Neutrophil (primary cell): ENCODE data around the gene FCHSD2.

ENCODE experiments used
- H3K27ac ChIP-seq: fragments of 200-600 bp; sonication (generic); 2 replicates; pipeline ENCODE4 v1.5.1; 2016; ENCODE audit warnings: mild to moderate bottlenecking, moderate library complexity
- H3K27me3 ChIP-seq: fragments of 200-600 bp; sonication (generic); 2 replicates; pipeline ENCODE4 v1.6.0; 2016; ENCODE audit warnings: mild to moderate bottlenecking
- H3K36me3 ChIP-seq: fragments of 200-600 bp; sonication (generic); 2 replicates; pipeline ENCODE4 v1.5.1; 2017
- H3K4me1 ChIP-seq, 2 experiments: fragments of 200-600 bp in 1 of 2; sonication (generic) in 1 of 2; 1 replicate in 1 of 2; 2 replicates in 1 of 2; pipeline versions ENCODE4 v1.5.1 to v1.6.1; 2013 to 2016; ENCODE audit warnings: low read depth in 1 of 2, low read length in 1 of 2, mild to moderate bottlenecking in 1 of 2, moderate library complexity in 1 of 2; ENCODE audit not compliant: control insufficient read depth in 1 of 2, insufficient read depth in 1 of 2
- H3K4me3 ChIP-seq, 2 experiments: fragments of 200-600 bp in 1 of 2; sonication (generic) in 1 of 2; 1 replicate in 1 of 2; 2 replicates in 1 of 2; pipeline ENCODE4 v1.5.1; 2013 to 2016; ENCODE audit warnings: low read depth in 1 of 2, low read length in 1 of 2, mild to moderate bottlenecking in 1 of 2, moderate library complexity in 1 of 2
- H3K9me3 ChIP-seq: fragments of 200-600 bp; sonication (generic); 2 replicates; pipeline ENCODE4 v1.5.1; 2016
- TF ChIP-seq, protein P1 (sequence below): fragments of 200-600 bp; sonication (generic); IDR thresholded peaks from 2 replicates; pipeline ENCODE4 v1.5.1; 2016; ENCODE audit warnings: antibody characterized with exemption

FCHSD2 gene

DNA sequence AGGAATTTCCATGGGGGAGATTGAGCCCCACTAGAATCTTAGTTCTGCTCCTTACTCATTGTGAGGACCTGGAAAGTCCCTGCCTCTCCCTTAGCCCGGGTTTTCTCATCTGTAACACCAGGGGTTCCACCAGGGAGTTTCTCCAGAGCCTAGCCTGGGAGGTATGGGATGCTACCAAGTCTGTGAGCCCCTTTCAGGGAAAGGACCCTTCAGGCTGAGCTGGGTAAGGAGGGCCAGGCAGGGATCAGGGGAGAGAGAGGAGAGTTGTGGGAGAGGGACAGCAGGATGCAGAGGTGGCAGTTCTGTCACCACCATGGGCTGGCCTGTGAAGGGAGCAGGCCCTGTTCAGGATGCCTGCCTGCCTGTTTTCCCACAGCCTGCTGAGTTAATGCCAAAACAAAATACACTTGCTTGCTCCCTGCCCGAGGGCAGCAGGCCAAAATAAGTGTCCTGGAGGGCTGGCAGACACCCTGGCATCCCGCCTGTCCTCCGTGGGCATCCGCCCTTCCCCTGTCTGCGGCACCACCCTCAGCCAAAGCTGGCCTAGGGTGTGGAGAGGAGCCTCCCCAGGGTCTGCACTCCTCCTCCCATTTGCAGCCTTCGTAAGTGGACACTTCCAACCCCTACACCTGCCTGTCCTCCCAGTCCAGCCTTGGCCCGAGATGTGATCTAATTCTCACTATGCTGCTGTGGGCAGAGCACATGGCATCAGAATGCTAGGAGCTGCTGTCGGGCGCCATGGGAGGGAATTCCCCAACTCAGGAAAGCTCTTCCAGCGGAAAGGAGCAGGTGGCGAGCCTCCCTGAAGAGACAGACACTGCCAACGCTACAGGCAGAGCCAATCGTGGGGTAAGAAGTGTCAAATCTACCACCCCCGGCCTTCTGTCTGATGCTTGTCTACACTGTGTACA, 5.9 kb upstream of the FCHSD2 start:
- peaks cover 24 to 29% of the 10 kb centered on the region in 2 experiments for H3K4me1 ChIP-seq
- TF ChIP-seq, protein P1, sequence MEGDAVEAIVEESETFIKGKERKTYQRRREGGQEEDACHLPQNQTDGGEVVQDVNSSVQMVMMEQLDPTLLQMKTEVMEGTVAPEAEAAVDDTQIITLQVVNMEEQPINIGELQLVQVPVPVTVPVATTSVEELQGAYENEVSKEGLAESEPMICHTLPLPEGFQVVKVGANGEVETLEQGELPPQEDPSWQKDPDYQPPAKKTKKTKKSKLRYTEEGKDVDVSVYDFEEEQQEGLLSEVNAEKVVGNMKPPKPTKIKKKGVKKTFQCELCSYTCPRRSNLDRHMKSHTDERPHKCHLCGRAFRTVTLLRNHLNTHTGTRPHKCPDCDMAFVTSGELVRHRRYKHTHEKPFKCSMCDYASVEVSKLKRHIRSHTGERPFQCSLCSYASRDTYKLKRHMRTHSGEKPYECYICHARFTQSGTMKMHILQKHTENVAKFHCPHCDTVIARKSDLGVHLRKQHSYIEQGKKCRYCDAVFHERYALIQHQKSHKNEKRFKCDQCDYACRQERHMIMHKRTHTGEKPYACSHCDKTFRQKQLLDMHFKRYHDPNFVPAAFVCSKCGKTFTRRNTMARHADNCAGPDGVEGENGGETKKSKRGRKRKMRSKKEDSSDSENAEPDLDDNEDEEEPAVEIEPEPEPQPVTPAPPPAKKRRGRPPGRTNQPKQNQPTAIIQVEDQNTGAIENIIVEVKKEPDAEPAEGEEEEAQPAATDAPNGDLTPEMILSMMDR: no peak
- no peaks in the 10 kb centered on the region for H3K36me3 ChIP-seq
- H3K9me3 ChIP-seq: no peaks in the 10 kb centered on the region
- no peaks in the 10 kb centered on the region for H3K27me3 ChIP-seq
- no peak overlapping the region for H3K4me3 ChIP-seq
- H3K27ac ChIP-seq: no peak overlapping the region

DNA sequence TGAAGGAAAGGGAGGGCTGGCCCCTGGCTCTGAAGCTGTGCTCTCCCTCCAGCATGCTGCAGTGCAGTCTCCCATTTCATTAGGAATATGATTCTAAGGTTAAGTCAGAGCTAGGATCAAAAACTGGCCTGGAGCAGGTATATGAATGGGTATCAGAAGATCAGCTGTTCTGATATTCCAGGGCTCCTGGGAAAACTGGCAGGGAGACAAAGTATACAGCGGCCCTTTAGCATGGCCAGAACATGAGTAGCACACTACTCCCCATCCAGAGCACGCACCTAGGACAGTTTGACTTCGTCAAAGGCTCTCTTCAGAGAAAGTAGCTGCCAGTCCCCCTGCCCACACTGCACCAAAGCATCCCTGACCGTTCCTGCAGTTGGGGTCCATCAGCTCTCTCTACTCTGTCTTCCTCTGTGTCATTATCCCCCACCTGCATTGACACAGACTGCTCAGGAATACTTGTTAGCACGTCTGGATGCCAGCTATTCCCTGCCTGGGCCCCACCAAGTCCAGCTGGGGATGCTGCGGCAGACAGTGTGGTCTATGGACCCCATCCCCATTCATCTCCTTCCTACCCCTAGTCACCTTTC, 4.0 kb upstream of the FCHSD2 start:
- no peaks in the 10 kb centered on the region for H3K36me3 ChIP-seq
- TF ChIP-seq, protein P1: no peak
- H3K4me1 ChIP-seq: peaks cover 20 to 29% of the 10 kb centered on the region in 2 experiments
- H3K4me3 ChIP-seq: no peak overlapping the region
- no peaks in the 10 kb centered on the region for H3K27me3 ChIP-seq
- no peak overlapping the region for H3K27ac ChIP-seq
- H3K9me3 ChIP-seq: no peaks in the 10 kb centered on the region

DNA sequence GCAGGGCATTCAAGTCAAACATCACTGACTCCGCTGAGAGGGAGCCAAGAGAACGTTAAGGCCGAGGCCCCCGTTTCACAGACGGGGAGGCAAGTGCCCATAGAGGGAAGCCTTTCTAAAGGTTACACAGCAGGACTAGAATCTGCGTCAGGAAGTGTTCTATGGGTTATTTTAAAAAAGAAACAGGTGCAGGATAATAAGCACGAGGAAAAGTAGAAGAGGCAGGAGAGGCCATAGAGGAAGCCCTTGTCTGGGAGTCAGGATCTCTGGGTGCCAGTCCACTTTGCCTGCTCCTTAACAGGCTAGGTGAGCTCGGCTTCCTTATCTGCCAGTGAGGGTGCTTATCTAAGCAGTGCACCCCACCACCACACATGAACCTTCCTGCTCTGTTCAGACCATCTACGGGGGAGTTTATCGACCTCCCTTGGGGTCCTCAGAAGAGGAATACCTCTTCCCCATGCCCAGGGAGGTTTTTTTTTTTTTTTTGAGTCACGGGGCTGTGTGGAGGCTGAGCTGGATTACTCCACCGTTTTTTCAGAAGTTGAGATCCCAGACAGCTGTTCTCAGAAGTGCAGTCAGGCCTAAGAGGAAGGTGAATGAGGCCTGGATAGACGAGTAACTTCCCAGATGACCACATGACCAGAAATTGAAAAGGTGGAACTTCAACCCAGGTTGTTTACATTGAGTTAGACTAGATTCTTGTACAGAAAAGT, 1.2 kb upstream of the FCHSD2 start:
- peaks cover 5% of the 10 kb centered on the region for H3K36me3 ChIP-seq
- H3K9me3 ChIP-seq: no peaks in the 10 kb centered on the region
- H3K27me3 ChIP-seq: no peaks in the 10 kb centered on the region
- H3K27ac ChIP-seq: peak overlapping the region; percentile 99
- H3K4me3 ChIP-seq: peak overlapping the region; percentile 81 to 94
- TF ChIP-seq, protein P1: no peak
- H3K4me1 ChIP-seq: peaks cover 38 to 43% of the 10 kb centered on the region in 2 experiments

DNA sequence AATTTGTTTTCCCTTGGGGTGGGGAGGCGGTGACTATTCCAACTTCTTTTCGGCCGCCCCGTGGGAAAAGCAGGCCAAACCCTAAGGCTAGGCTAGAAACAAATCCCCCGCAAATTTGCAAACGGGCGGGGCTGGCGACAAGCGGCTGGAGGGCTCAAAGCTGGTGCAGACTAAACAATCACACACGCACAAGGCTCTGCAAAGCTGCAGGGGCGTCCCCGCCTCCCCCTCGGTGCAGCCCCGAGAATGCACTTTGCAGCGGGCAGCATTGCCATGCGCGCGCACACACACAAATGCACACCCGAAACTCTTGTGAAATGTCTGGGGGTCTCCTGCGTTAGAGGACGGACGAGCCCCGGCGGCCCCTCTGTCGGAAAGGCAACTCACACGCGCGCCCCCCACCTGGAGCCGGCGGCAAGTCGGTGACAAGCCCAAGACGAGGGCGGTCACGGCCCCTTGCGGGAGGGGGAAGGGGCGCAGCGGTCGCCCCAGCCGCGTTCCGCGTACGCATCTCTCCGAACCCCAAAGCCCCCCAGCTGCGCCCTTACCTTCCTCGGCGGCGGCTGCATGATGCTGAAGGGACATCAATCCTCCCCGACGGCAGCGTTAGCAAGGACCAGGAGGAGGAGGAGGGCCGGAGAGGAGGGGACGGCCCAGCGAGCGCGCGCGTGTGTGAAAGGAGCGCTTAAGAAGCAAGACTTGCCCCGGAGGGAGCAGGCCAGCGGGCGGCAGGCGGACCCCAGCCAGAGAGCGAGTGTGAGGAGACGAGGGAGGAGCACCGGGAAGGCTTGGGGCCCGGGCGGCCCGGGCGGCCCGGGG, 600 bp downstream of the FCHSD2 start:
- TF ChIP-seq, protein P1: no peak
- Histone ChIP-seq H3K4me1 (peaks cover 51 to 55% of the 10 kb centered on the region in 2 experiments), H3K27me3 (no peaks in the 10 kb centered on the region), H3K4me3 (peak overlapping the region; percentile 81 to 94), H3K27ac (peak overlapping the region; percentile 99), H3K9me3 (no peaks in the 10 kb centered on the region), H3K36me3 (peaks cover 5% of the 10 kb centered on the region)

DNA sequence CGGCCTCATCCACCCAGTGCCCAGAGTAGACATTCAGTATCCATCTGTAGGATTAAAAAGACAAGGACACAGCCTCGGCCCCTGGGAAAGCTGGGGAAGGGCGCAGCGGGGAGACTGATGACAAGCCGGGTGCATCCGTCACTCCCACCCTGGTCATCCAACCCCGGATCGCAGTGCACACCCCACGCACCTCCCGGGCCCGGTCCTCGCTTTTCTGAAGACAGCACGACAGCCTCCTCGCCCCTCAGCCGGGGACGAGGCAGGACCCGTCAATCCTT, 1.1 kb downstream of the FCHSD2 start:
- peaks cover 5% of the 10 kb centered on the region for H3K36me3 ChIP-seq
- peak overlapping the region; percentile 99 for H3K27ac ChIP-seq
- peak overlapping the region; percentile 81 to 94 for H3K4me3 ChIP-seq
- H3K4me1 ChIP-seq: peaks cover 51 to 55% of the 10 kb centered on the region in 2 experiments
- H3K27me3 ChIP-seq: no peaks in the 10 kb centered on the region
- H3K9me3 ChIP-seq: no peaks in the 10 kb centered on the region
- TF ChIP-seq, protein P1: no peak
